NOMO-1 treated with dmso at 0.1 percent for 144 hours (cell line): ENCODE results near the gene ZNF556.

Experiments
- DNase-seq: peaks from one replicate; lab custom pipeline; 2025; ENCODE audit not compliant: unreplicated experiment; lab: John Stamatoyannopoulos, UW

The ZNF556 gene

DNA sequence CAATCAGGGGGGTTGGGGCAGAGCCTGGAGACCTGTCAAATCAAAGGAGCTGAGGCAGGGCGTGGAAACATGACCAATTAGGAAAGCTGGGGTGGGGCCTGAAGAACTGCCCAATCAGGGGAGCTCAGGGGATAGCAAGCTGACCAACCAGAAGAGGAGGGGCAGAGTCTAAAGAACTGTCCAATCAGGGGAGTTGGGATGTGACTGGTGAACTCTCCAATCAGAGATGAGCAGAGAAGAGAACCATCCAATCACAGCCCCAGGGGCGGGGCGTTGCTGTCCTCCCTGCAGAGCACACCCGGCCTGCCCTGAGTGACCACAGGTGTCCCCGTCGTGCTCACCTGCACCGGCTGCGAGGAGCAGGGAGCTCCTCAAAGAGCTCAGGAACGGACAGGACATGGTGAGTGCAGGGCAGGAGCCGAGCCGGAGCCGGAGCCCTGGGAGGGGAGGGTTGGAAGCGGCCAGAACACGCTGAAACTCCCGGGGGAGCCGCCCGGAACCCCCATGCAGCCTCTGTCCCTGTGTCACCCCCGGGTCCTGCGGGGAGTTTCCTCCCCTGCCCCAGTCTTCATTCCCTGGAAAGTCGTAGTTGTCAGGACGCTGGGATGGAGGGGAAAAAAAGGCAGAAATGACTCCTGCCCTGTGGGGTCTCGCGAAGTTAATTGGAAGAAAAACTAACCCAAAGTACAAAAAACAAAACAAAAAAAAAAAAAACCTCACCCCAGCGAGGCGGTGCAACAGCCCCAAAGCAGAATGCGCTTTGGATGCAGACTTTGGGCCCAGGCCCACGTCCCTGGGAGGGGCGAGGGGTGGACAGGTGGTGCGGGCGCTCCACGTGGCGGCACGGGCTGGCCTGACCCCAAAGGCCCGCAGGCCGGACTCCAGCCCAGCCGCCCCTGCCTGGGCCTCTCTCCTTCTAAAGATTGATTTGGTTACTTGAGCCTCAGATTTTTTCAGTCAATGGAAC is at the start of gene ZNF556:
Gene ZNF556, plus strand, starts transcription at position 311 of the 967 bp plus-strand sequence. Its CDS starts 87 bp downstream, at position 398.
- no peak for DNase-seq

DNA sequence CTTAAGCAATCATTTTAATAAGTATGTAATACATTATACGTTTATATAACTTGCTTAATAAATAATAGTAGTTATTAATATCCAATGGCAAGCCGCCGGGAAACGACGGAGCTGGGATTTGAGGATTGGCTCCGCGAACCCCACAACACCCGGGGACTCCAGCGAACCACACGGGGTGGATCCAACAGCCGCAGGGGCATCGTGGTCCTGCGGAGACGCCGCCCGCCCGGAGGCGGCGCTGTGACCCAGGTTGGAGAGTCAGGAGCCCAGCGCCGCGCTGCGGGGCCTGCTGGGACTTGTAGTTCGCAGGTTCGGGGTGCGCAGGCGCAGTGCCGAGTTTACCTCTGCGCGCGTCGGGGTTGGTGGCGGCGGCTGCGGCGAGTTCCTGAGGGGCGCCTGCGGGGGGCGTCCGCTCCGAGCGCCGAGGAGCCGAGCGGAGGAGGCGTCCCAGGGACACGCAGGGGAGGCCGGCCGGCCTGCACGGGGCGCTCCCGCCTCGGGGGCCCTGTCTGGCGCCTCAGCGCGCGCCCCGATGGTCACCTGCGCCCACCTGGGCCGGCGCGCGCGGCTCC is 47.5 kb upstream of the ZNF556 start, which contains the start of gene ZNF554:
Gene ZNF554, plus strand, starts transcription at position 329 of the 572 bp plus-strand sequence. Its CDS starts 204 bp downstream, at position 533.
- peak; percentile 90 for DNase-seq

DNA sequence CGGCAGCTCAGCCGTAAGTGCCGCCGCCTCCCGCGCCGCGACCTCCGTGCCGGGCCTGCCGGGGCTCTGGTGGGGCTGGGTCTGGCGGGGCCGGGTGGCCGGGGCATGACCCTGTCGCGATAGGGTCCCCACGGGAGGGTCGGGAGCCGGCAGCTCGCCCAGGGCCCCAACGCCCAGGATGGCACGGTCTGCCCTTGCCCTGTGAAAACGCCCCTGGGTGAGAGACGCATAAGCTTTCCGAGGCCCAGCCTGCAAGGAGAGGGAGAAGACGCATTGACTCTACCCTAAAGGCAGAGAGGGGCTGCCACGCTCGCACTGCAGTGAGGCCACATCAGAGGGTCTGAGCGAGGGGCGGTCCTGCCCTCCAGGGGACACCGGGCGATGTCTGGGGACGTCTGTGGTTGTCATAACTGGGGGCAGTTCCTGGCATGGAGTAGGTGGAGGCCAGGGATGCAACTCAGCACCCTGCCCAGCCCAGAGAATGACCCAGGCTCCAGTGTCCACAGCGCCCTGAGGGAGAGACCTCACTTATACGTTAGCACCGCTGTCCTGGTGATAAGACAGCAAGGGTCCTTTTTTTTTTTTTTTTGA is 46.9 kb upstream of the ZNF556 start:
- no peak for DNase-seq

DNA sequence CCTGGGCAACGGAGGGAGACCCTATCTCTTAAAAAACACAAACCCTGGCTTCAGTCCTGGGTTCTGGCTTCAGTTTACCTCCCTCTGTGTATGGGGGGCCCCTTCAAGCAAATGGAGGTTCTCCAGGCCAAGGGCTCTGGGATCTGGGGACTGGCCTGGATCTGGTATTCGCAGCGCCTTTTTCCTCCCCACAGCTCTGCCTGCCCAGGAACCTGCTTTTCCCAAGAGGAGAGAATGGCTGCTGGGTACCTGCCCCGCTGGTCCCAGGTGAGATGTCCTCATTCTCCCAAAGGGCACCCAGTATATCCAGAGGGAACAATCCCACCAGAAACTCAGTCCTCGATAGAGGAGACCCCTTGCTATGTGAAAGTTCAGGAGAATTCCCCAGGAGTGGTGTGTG is 44.3 kb upstream of the ZNF556 start:
- DNase-seq, result no peak

DNA sequence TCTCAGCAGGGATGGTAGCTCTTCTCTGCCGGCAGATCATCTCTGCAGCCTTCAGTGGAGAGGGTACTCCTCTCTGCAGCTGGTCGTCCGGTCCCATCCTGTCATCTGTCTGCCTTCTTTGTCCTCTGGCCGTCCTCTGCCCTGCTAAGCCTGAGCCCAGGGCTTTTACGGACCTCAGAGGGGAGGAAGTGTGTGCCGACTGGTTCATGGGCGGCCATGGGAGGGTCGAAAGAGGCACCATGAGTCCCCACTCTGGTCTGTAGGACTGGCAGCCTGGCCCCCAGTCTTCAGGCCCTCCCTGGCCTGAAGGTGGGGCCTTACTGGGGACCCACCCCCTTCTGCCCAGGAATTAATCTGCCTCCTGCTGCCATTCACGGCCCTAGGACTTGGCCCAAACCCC is 43.5 kb upstream of the ZNF556 start:
- DNase-seq, result no peak

DNA sequence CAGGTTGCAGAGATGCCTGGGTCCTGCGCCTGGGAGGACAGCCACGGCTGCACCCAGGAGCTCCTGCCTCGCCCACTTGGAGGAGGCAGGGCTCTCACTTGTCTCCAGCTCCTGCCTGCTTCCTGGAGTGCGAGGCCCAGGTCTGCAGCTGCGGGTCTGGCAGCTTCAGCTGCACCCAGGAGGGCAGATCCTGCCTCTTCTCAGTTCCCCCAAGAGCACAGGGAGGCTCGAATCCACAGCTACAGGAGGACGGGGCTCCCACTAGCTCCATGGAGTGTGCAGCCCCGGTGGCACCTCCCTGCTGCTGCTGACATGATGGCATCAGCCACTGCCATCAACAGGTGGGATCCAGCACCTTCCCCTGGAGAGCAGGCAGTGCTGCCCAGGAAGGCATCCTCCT is 43.0 kb upstream of the ZNF556 start:
- DNase-seq, result no peak

DNA sequence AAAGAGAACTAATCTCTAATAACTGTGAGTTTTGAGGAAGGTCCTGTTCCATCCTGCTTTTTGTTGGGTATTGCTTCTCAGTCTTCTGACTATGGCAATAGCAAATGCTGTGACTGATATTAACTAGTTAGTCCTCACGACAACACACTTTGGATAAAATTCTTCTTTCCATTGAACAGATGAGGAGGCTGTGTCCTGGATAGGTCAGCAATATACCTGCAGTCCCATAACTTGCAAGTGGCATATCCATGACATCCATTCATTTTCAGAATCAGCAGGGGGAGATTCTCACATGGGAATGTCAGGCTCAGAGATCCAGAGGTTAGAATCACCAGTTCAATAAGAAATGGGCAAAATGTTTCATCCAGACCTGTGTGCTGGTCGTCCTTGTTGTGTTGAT is 40.1 kb upstream of the ZNF556 start:
- DNase-seq, result no peak

DNA sequence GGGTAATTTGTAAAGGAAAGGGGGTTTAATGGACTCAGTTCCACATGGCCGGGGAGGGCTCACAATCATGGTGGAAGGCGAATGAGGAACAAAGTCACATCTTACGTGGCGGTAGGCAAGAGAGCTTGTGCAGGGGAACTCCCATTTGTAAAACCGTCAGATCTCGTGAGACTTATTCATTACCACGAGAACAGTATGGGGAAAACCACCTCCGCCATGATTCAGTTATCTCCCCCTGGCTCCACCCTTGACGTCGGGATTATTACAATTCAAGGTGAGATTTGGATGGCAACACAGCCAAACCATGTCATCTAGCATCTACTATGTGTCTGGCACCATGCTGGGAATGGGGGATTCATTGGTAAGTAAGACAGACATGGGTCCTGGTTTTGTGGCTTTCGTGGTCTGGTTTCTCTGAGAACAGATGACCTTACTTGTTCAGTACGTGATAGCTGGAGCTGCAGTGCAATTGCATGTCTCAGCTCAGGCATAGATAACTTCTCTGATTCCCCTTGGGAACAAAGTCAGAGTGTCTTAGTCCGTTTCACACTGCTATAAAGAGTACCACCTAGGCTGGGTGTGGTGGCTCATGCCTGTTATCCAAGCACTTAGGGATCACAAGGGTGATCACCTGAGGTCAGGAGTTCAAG is 39.2 kb upstream of the ZNF556 start:
- no peak for DNase-seq

DNA sequence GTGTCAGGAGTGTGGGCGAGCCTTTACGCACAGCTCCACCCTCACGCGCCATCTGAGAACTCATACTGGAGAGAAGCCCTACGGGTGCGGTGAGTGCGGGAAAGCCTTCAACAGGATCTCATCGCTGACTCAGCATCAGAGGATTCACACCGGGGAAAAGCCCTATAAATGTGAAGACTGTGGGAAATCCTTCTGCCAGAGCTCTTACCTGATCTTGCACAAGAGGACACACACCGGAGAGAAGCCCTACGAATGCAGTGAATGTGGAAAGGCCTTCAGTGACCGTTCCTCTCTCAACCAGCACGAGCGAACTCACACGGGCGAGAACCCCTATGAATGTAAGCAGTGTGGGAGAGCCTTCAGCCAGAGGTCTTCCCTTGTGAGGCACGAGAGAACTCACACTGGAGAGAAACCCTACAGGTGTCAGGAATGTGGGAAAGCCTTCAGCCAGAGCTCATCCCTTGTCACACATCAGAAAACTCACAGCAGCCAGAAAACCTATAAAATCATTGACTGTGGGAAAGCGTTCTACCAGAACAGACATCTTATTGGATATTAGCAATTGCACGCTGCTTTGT is 32.8 kb upstream of the ZNF556 start:
- DNase-seq, result no peak

DNA sequence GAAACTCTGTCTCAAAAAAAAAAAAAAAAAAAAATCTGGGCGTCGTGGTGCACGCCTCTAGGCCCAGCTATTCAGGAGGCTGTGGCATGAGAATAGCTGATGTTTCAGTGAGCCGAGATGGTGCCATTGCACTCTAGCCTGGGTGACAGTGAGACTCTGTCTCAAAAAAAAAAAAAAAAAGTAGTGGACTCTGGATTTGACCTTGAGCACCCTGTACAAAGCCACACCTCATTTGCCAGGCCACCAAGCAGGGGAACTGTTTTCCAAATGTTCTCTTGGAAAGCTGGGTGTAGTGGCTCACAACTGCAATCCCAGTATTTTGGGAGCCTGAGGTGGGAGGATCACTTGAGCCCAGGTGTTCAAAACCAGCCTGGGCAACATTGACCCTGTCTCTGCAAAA is 29.7 kb upstream of the ZNF556 start:
- DNase-seq, result no peak

DNA sequence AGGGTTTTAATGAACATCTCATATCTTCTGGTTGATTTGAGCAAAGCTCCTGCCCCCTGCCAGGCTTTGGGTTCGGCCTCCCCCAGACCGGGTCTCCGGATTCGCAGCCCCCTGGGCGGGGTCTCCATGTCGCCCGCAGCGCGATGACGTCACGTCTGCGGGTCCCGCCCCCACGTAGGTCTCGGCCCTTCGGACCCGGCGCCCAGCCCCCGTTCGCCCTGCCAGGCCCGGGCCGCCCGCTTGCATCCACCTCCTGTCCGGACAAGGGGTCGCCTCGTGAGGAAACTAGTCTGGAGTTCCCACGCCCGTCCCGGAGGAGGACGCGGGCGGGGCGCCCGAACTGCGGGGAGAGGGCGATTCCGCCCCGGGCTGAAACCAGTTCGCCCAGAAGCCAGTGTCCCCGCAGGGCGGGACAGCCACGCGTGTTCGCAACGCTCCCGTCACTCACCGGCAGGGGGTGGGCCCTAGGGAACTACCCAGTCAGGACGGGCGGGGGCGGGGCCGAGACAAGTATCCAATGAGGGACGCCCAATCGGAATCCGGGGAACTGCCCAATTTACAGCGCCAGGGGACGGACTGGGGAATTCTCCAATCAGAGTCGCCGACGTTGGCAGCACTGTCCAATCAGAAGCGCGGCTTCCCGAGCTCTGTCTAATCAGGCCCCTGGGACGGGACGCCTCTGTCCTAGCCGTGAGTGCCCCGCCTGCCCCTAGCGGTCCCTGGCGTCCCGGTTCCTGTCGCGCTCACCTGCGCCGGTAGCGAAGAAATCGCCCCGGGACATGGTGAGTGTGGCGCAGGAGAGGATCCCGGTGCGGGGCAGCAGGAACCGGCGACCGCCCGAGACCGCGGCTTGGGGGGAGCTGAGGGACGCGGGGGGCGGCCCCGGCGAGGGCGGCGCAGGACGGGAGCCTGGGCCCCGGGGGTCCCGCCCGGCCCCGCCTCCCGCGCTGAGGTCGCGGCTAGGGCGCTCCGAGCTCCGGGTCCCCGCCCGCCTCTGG is 26.0 kb upstream of the ZNF556 start, which contains the start of gene ZNF555:
Gene ZNF555, plus strand, starts transcription at position 682 of the 998 bp plus-strand sequence. Its CDS starts 98 bp downstream, at position 780.
- DNase-seq, result peak; percentile 96

DNA sequence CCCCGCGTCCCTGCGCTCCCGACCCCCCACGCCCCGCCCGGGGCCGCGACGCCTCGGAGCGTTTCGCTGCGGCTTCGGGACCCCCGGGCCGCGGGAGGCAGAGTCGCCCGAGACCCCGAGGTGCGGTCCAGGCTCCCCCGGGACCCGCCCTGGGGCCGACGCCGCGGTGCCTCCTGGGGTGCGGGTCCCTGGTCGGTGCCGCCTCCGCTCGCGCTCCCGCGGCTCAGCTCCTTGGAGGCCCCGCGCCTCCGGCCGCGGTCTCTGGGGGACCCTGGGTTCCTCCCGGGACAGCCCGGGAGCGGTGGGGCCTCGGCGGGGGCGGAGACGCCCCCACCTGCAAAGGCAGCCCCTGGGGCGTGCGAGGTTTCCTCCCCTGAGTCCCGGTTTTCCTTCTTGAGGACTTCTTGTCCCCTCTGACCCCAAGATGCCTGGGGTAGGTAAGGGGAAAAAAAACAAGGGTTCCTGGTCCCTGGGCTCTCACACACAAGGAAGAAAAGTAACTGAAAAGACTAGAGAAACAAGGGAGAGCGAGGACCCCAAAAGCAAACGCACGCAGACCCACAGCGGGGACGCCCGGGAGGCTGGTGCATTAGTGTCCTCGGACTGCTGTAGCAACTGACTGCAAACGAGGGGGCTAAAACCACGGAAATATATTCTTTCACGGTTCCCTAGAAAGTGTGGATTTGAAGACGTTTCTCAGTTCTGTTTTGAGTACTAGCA is 25.1 kb upstream of the ZNF556 start:
- DNase-seq, result no peak

DNA sequence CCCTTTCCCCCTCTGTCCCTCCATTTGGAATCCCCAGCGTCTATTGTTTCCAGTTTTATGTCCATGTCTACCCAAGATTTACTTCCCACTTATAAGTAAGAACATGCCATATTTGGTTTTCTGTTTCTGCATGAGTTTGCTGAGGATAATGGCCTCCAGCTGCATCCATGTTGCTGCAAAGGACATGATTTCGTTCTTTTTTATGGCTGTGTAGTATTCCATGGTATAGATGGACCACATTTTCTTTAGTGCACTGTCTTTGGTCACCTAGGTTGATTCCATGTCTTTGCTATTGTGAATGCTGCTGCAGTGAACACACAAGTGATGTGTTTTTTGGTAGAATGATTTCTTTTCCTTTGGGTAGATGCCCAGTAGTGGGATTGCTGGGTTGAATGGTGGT is 22.0 kb upstream of the ZNF556 start:
- DNase-seq, result no peak

DNA sequence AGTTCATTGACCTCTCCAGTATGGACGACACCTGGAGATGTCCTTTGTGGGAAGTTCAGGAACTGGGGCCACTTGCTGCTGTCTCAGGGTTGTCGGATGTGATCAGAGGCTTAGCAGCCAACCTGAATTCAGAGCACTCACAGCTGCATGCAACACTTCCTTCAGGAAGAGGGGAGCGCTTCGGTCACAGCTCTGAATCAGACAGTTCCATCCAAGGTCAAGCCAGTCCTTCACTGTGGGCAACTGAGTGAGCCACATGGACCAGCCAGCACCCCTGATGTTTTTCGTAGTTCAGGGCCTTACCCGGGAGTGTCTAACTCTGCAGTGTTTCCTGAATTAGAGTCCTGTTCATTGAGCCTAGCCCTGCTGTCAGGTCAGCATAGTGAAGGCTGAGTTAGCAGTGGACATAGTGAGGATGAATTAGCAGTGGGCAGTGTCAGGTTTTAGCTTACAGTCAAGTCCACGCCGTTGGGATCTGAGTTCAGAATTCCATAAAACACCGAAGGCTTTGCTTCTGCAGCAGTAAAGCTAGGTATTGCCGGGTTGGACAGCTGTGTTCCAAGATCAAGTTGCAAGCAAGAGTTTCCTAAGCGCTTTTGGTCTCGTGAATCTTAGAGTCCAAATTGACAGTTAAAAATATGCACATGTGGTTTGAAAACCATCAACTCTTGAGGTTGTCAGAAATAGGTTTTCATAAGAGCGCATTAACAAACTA is 20.8 kb upstream of the ZNF556 start:
- DNase-seq, result no peak

DNA sequence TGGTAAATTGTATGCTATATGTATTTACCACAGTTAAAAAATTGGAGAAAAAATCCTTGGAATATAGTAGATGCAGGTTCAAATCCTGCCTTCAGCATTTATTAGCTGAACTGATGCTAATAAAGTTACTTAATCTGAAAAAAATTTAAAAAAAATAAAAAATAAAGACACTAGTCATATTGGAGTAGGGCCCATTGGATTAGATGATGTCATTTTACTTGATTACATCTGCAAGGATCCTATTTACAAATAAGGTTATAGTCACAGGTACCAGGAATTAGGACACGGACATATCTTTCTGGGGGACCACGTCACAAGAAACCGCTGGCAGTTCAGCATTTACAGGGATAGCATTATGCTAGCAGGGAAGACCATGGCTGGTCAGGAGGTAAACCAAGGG is 19.6 kb upstream of the ZNF556 start:
- DNase-seq, result no peak

DNA sequence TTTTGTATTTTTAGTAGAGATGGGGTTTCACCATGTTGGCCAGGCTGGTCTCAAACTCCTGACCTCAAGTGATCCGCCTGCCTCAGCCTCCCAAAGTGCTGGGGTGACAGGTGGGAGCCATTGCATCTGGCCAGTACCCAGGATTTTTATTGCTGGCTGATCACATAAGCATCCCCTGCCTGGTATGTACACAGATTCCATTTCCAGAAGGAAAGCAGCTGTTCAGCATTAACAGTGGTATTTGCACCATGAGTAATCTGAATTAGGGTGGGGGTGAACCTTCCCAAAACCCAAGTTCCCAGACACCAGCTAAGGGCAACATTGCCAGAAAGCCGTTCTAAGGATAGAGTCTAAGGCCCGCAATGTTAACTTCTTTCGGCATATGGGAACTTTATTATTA is 18.5 kb upstream of the ZNF556 start:
- no peak for DNase-seq

DNA sequence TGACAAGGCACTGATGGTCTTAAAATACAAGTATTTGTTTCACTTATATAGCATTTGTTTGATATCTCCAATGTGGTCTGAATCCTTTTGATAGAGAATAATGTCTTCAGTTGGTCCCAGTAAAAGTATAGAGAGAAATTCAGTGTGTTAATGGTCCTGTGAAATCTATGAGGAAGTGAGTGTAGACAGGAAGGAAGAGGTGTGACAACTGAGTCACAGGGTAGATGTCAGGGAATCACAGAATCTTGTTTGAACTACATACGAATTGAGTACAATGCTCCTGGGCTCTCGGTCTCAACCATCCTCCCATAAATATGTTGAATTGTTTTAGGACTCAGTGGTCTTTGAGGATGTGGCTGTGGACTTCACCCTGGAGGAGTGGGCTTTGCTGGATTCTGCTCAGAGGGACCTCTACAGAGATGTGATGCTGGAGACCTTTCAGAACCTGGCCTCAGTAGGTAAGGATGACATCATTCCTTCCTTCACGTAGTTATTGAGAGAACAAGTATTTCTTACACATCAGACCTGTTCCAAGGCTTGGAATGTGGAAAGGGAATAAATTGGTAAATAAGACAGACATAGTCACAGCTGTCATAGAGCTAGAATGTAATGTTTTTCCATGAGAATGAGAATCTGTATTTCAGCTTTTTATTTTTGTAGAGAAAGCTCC is 16.7 kb upstream of the ZNF556 start:
- no peak for DNase-seq

DNA sequence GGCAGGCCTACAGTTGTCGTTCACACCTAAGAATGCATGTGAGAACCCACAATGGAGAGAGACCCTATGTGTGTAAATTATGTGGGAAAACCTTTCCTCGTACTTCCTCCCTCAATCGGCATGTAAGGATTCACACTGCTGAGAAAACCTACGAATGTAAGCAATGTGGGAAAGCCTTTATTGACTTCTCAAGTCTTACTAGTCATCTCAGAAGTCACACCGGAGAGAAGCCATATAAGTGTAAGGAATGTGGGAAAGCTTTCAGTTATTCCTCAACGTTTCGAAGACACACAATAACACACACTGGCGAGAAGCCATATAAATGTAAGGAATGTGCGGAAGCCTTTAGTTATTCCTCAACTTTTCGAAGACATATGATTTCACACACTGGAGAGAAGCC is 14.5 kb upstream of the ZNF556 start:
- no peak for DNase-seq
